ENCODE results near the gene MYL5. TPM values are rescaled to one million over a fixed set of nuclear protein-coding genes. Genes with fewer than 3 reads are reported as not detected.
"Not testable (repeated sequence)": the region's sequence is repeated elsewhere in the genome, so short reads cannot be mapped to it uniquely, and the experiment has no call there.

Gene MYL5
- total RNA-seq, 1 experiment from 2014 or later = 8.5 TPM

DNA sequence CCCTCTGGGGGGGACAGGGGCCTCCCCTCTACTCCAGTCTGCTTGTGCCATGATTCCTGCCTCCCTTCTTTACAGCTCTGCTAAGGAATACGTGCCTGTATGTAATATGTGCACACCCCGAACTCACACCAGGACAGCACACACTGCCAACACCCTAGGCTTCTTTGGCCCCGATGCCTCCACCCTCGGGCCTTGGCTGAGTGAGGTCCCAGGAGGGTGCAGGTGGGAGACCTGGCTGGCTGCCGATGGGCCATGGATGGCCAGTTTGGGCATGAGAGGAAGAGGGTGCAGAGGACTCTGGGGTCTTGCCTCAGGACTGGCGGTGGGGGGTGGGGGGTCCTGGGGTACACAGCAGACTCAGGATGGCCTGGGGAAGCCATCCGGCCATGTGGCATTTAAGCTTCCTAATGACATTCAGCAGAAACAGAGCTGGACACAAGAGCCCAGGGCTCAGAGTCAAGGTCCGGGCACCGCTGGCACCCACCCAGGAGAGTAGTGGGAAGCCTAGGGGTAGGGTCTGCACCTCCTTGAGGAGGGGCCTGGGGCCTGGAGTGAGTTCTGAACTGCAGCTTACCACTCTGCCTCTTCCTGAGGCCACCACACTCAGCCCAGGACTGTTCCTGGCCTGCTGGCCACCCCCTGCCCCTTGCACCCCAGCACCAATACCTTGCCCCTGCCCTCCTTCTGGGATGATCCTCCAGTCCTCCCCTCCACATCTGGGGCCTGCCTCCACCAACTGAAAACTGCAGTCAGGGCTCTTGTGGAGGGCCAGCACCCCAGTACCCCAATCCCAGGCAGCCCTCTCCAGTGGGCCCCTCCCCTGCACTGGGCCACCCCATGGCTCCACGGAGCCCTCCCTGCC lies 29.2 kb downstream of the MYL5 start:
- no peak for DNase-seq
- Mint-ChIP-seq H3K36me3 (ENCODE audit: insufficient read depth, unreplicated experiment) (no peaks in the 10 kb centered on the region), H3K4me3 (ENCODE audit: low read depth, unreplicated experiment) (no peak overlapping the region), H3K4me1 (ENCODE audit: low read depth, unreplicated experiment) (no peaks in the 10 kb centered on the region), H3K27me3 (ENCODE audit: unreplicated experiment) (peaks cover 13% of the 10 kb centered on the region), H3K9me3 (ENCODE audit: low read depth, unreplicated experiment) (no peaks in the 10 kb centered on the region), H3K27ac (ENCODE audit: unreplicated experiment) (no peak overlapping the region)
- TF ChIP-seq, protein P1, sequence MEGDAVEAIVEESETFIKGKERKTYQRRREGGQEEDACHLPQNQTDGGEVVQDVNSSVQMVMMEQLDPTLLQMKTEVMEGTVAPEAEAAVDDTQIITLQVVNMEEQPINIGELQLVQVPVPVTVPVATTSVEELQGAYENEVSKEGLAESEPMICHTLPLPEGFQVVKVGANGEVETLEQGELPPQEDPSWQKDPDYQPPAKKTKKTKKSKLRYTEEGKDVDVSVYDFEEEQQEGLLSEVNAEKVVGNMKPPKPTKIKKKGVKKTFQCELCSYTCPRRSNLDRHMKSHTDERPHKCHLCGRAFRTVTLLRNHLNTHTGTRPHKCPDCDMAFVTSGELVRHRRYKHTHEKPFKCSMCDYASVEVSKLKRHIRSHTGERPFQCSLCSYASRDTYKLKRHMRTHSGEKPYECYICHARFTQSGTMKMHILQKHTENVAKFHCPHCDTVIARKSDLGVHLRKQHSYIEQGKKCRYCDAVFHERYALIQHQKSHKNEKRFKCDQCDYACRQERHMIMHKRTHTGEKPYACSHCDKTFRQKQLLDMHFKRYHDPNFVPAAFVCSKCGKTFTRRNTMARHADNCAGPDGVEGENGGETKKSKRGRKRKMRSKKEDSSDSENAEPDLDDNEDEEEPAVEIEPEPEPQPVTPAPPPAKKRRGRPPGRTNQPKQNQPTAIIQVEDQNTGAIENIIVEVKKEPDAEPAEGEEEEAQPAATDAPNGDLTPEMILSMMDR (IDR thresholded peaks at IDR 0.05; ENCODE audit: unreplicated experiment) = no peak
- BruUV-seq (replicated peaks) = no TSS peak
- CTCF ChIA-PET = no interaction called here
- intact Hi-C loops (cut with micrococcal nuclease; ENCODE audit: unreplicated experiment) = no loop called here

DNA sequence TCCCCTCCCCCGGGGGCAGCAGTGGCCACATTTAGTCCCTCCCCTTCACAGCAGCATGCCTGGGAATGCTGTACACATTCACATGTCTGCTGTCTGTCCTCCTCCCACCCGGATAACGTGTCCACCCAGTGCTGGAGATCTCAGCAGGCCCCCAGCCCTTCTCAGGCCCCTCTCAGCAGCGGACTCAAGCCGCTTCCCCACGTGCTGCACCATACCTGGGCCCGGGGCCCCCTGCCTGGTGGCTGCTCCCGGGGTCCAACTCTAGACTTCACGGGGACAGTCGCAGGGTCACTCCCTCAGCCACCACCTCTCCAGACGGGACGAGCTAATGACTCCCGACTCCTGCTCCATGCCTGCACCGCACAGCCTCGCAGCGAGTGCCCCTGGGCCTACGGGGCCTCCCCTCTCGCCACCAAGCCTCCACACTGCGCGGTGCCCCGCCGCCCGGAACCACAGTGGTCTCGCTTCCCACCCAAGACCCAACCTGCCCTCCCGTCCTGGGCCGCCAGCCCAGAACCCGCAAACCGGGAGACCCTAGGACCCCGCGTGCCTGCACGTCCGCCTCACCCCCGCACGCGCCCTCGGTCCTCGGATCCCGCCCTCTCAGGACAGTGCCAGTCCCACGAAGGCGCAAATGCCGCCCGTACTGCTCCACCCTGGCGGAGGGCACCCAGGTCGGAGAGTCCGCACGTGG lies 30.0 kb downstream of the MYL5 start:
- intact Hi-C loops (cut with micrococcal nuclease; ENCODE audit: unreplicated experiment) = no loop called here
- Mint-ChIP-seq H3K4me1 (ENCODE audit: low read depth, unreplicated experiment) (no peaks in the 10 kb centered on the region), H3K9me3 (ENCODE audit: low read depth, unreplicated experiment) (no peaks in the 10 kb centered on the region), H3K4me3 (ENCODE audit: low read depth, unreplicated experiment) (peak overlapping the region; percentile 71), H3K27ac (ENCODE audit: unreplicated experiment) (no peak overlapping the region), H3K27me3 (ENCODE audit: unreplicated experiment) (peaks cover 13% of the 10 kb centered on the region), H3K36me3 (ENCODE audit: insufficient read depth, unreplicated experiment) (no peaks in the 10 kb centered on the region)
- TF ChIP-seq, protein P1 (IDR thresholded peaks at IDR 0.05; ENCODE audit: unreplicated experiment) = no peak
- no peak for DNase-seq
- BruUV-seq (replicated peaks) = no TSS peak
- CTCF ChIA-PET = no interaction called here

DNA sequence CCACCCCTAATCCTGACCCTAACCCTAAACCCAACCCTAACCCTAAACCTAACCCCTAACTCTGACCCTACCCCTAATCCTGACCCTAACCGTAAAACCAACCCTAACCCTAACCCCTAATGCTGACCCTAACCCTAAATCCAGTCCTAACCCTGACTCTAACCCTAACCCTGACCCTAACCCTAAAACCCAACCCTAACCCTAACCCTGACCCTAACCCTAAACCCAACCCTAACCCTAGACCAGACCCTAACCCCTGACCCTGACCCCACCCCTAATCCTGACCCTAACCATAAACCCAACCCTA lies 30.6 kb downstream of the MYL5 start:
- Mint-ChIP-seq H3K27me3 (ENCODE audit: unreplicated experiment) (peaks cover 13% of the 10 kb centered on the region), H3K4me1 (ENCODE audit: low read depth, unreplicated experiment) (no peaks in the 10 kb centered on the region), H3K27ac (ENCODE audit: unreplicated experiment) (no peak overlapping the region), H3K4me3 (ENCODE audit: low read depth, unreplicated experiment) (peak overlapping the region; percentile 71), H3K36me3 (ENCODE audit: insufficient read depth, unreplicated experiment) (no peaks in the 10 kb centered on the region), H3K9me3 (ENCODE audit: low read depth, unreplicated experiment) (no peaks in the 10 kb centered on the region)
- no peak for DNase-seq
- CTCF ChIA-PET = no interaction called here
- TF ChIP-seq, protein P1 (IDR thresholded peaks at IDR 0.05; ENCODE audit: unreplicated experiment) = no peak
- intact Hi-C loops (cut with micrococcal nuclease; ENCODE audit: unreplicated experiment) = no loop called here
- no TSS peak for BruUV-seq (replicated peaks)

DNA sequence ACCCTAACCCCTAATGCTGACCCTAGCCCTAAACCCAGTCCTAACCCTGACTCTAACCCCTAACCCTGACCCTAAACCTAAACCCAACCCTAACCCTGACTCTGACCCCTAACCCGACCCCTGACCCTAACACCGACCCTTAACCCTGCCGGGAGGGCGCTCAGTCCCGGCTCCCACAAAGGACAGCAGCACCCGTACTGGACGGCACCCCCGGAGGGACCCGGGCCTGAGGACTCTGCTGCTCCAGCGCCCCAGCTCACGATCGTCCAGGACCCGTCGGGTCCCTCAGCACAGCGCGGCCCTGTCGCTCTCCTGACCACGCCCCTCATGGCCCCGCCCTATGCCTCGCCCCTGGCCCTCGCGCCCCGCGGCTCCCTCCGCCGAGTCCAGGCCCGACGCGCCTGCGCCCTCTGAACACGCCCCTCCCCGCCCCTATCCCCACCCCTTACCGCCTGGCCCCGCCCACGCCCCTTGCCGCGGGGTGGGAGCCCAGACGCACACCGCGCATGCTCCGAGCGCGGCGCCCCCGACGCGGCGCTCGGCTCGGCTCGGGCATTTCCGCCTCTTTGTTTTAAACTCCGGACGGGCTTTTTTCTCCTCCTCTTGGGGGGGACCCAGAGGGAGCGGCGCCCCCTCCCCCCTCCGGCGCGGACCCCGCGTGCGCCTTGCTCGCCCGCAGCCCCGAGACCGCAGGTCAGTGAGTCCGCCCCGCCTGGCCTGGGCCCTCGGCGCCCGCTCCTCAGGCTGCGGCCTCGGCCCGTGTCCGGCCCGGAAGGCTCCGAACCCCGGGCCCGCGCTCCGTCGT lies 31.1 kb downstream of the MYL5 start, which contains the start of gene PCGF3:
Gene PCGF3, plus strand, starts transcription at position 555 of the 805 bp plus-strand sequence. CDS start 27,849 bp downstream, outside the sequence.
- intact Hi-C loops (cut with micrococcal nuclease; ENCODE audit: unreplicated experiment) = no loop called here
- TF ChIP-seq, protein P1 (IDR thresholded peaks at IDR 0.05; ENCODE audit: unreplicated experiment) = no peak
- peak; percentile 97 for DNase-seq

DNA sequence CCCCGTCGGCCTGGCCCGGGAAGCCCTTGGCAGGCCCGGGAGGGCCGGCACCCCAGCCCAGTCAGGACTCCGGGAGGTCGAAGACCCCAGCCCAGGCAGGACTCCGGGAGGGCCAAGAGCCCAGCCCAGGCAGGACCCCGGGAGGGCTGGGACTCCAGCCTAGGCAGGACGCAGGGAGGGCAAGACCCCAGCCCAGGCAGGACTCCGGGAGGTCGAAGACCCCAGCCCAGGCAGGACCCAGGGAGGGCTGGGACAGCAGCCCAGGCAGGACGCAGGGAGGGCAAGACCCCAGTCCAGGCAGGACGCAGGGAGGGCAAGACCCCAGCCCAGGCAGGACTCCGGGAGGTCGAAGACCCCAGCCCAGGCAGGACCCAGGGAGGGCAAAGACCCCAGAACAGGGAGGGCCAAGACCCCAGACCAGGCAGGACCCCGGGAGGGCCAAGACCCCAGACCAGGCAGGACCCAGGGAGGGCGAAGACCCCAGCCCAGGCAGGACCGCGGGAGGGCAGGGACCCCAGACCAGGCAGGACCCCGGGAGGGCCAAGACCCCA lies 31.8 kb downstream of the MYL5 start:
- intact Hi-C loops (cut with micrococcal nuclease; ENCODE audit: unreplicated experiment); H3K4me1 Mint-ChIP-seq (ENCODE audit: low read depth, unreplicated experiment); H3K36me3 Mint-ChIP-seq (ENCODE audit: insufficient read depth, unreplicated experiment); CTCF ChIA-PET; BruUV-seq (replicated peaks); DNase-seq; H3K9me3 Mint-ChIP-seq (ENCODE audit: low read depth, unreplicated experiment); H3K27ac Mint-ChIP-seq (ENCODE audit: unreplicated experiment): not testable (repeated sequence)
- Mint-ChIP-seq H3K4me3 (ENCODE audit: low read depth, unreplicated experiment) (peak overlapping the region; percentile 71), H3K27me3 (ENCODE audit: unreplicated experiment) (peaks cover 13% of the 10 kb centered on the region)

More for the DNA sequence above, 31.1 kb downstream of the MYL5 start, which contains the start of gene PCGF3:
- peaks cover 4% of the 10 kb centered on the region for H3K36me3 Mint-ChIP-seq (ENCODE audit: insufficient read depth, unreplicated experiment)
- no peak within 1 kb of the TSS for H3K27ac Mint-ChIP-seq (ENCODE audit: unreplicated experiment)
- peaks cover 13% of the 10 kb centered on the region for H3K27me3 Mint-ChIP-seq (ENCODE audit: unreplicated experiment)
- BruUV-seq (replicated peaks) = TSS peak; percentile 47
- H3K4me1 Mint-ChIP-seq (ENCODE audit: low read depth, unreplicated experiment) = no peaks in the 10 kb centered on the region
- no peaks in the 10 kb centered on the region for H3K9me3 Mint-ChIP-seq (ENCODE audit: low read depth, unreplicated experiment)
- peak within 1 kb of the TSS; percentile 71 for H3K4me3 Mint-ChIP-seq (ENCODE audit: low read depth, unreplicated experiment)
- CTCF ChIA-PET = no interaction called here

Data from Calu3 (cell line).